Measurements from ENCODE around the gene CRTAP. TPM values are rescaled to one million over a fixed set of nuclear protein-coding genes. Genes with fewer than 3 reads are reported as not detected.

CRTAP gene
- total and polyA plus RNA-seq, 2 experiments from 2014 or later = 71.9 to 210 TPM

- TF ChIP-seq, protein P1, sequence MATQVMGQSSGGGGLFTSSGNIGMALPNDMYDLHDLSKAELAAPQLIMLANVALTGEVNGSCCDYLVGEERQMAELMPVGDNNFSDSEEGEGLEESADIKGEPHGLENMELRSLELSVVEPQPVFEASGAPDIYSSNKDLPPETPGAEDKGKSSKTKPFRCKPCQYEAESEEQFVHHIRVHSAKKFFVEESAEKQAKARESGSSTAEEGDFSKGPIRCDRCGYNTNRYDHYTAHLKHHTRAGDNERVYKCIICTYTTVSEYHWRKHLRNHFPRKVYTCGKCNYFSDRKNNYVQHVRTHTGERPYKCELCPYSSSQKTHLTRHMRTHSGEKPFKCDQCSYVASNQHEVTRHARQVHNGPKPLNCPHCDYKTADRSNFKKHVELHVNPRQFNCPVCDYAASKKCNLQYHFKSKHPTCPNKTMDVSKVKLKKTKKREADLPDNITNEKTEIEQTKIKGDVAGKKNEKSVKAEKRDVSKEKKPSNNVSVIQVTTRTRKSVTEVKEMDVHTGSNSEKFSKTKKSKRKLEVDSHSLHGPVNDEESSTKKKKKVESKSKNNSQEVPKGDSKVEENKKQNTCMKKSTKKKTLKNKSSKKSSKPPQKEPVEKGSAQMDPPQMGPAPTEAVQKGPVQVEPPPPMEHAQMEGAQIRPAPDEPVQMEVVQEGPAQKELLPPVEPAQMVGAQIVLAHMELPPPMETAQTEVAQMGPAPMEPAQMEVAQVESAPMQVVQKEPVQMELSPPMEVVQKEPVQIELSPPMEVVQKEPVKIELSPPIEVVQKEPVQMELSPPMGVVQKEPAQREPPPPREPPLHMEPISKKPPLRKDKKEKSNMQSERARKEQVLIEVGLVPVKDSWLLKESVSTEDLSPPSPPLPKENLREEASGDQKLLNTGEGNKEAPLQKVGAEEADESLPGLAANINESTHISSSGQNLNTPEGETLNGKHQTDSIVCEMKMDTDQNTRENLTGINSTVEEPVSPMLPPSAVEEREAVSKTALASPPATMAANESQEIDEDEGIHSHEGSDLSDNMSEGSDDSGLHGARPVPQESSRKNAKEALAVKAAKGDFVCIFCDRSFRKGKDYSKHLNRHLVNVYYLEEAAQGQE (IDR thresholded peaks at IDR 0.05; ENCODE audit: unreplicated experiment) = no peak
- no peak for TF ChIP-seq NANOG (IDR thresholded peaks at IDR 0.05; ENCODE audit: borderline replicate concordance)
Measured at GRCh38 chr3:33171580-33171979, 57.8 kb downstream of the CRTAP start (continued).

GRCh38 chr3:33173103-33173502 lies 59.3 kb downstream of the CRTAP start:
- H3K9me2 ChIP-seq (ENCODE audit: insufficient read depth) = no peaks in the 10 kb centered on the region
- no peak overlapping the region for H3K4me3 Mint-ChIP-seq
- no peaks in the 10 kb centered on the region for H3K4me1 Mint-ChIP-seq
- H3K36me3 ChIP-seq (ENCODE audit: insufficient read depth) = no peaks in the 10 kb centered on the region
- no peaks in the 10 kb centered on the region for H3K36me3 Mint-ChIP-seq (ENCODE audit: low read depth)
- no peaks in the 10 kb centered on the region for H3K4me1 ChIP-seq (ENCODE audit: insufficient read depth)
- DNase-seq (ENCODE audit: low spot score) = no peak
- no peak overlapping the region for H3K4me3 ChIP-seq
- H3K79me2 ChIP-seq (replicated peaks; ENCODE audit: insufficient read depth) = no peaks in the 10 kb centered on the region
- no peak overlapping the region for H3K27ac ChIP-seq (ENCODE audit: low read depth)
- H2AFZ ChIP-seq = no peak overlapping the region
- no peaks in the 10 kb centered on the region for H4K20me1 ChIP-seq (replicated peaks; ENCODE audit: insufficient read depth)
- no peaks in the 10 kb centered on the region for H3F3A ChIP-seq (replicated peaks; ENCODE audit: low read depth)
- no peak for ATAC-seq
- no peak overlapping the region for H3K4me2 ChIP-seq
- peaks cover 2% of the 10 kb centered on the region for H3K27me3 Mint-ChIP-seq (ENCODE audit: insufficient read depth, low read depth, poor library complexity)
- H3K9me3 Mint-ChIP-seq = no peaks in the 10 kb centered on the region
- H3K27ac Mint-ChIP-seq = no peak overlapping the region
- H3K27me3 ChIP-seq (ENCODE audit: insufficient read depth) = no peaks in the 10 kb centered on the region
- TF ChIP-seq STAT1 (IDR thresholded peaks at IDR 0.05; ENCODE audit: unreplicated experiment) (no peak), EZH2 (IDR thresholded peaks at IDR 0.05; ENCODE audit: low read depth, unreplicated experiment) (no peak), ZNF462 (CRISPR knock-in tag; IDR thresholded peaks at IDR 0.05) (no peak), NANOG (IDR thresholded peaks at IDR 0.05; ENCODE audit: borderline replicate concordance) (no peak), CREB1 (CRISPR knock-in tag; IDR thresholded peaks at IDR 0.05; ENCODE audit: low read depth) (no peak), EZH2phosphoT487 (IDR thresholded peaks at IDR 0.05; ENCODE audit: unreplicated experiment) (no peak), CTCF (conservative IDR thresholded peaks at IDR 0.05; ENCODE audit: low read depth in 2 of 2) (no peak), ETS1 (IDR thresholded peaks at IDR 0.05) (no peak), ZNF331 (CRISPR knock-in tag; IDR thresholded peaks at IDR 0.05; ENCODE audit: low read depth) (no peak), JUNB (IDR thresholded peaks at IDR 0.05; ENCODE audit: unreplicated experiment) (no peak)
